Measurements from ENCODE around the gene DDX1. TPM values are rescaled to one million over a fixed set of nuclear protein-coding genes. Genes with fewer than 3 reads are reported as not detected.
A peak's percentile ranks its signal among the peaks of the same experiment; 100 is the strongest.
"Not testable (repeated sequence)": the region's sequence is repeated elsewhere in the genome, so short reads cannot be mapped to it uniquely, and the experiment has no call there.

The DDX1 gene
- 100 TPM for total RNA-seq (ENCODE audit: unreplicated experiment)
- long read RNA-seq, transcript DDX1-201 (26 exons, 2,739 nt): major isoform, 63 of 77 reads
- long read RNA-seq, partial matches to known transcripts: 10 of 77 reads
- long read RNA-seq, other reads (novel, unspliced or antisense): 4 of 77 reads

- peak within 1 kb of the TSS; percentile 93 for H3K4me3 Mint-ChIP-seq (ENCODE audit: unreplicated experiment)
- DNase-seq (ENCODE audit: low spot score): peak; percentile 82
- H3K36me3 Mint-ChIP-seq (ENCODE audit: low read depth, unreplicated experiment): peaks cover 4% of the 10 kb centered on the region
- no peaks in the 10 kb centered on the region for H3K27me3 Mint-ChIP-seq (ENCODE audit: unreplicated experiment)
- no peak for TF ChIP-seq CTCF (IDR thresholded peaks at IDR 0.05; ENCODE audit: unreplicated experiment)
- H3K9me3 Mint-ChIP-seq (ENCODE audit: unreplicated experiment): no peaks in the 10 kb centered on the region
- peak within 1 kb of the TSS; percentile 77 for H3K27ac Mint-ChIP-seq (ENCODE audit: unreplicated experiment)
- H3K4me1 Mint-ChIP-seq (ENCODE audit: unreplicated experiment): peaks cover 21% of the 10 kb centered on the region
Observed at GRCh38 chr2:15591692-15592463, at the start of gene DDX1. DDX1 (plus strand) TSS chr2:15591868; CDS start chr2:15591934, 66 bp downstream.

- H3K27me3 Mint-ChIP-seq (ENCODE audit: unreplicated experiment); DNase-seq (ENCODE audit: low spot score); H3K4me3 Mint-ChIP-seq (ENCODE audit: unreplicated experiment); H3K4me1 Mint-ChIP-seq (ENCODE audit: unreplicated experiment); H3K27ac Mint-ChIP-seq (ENCODE audit: unreplicated experiment); H3K9me3 Mint-ChIP-seq (ENCODE audit: unreplicated experiment): not testable (repeated sequence)
- peaks cover 12% of the 10 kb centered on the region for H3K36me3 Mint-ChIP-seq (ENCODE audit: low read depth, unreplicated experiment)
Observed at GRCh38 chr2:15542269-15542668, 49.4 kb upstream of the DDX1 start.

- Mint-ChIP-seq H3K27ac (ENCODE audit: unreplicated experiment) (no peak overlapping the region), H3K4me3 (ENCODE audit: unreplicated experiment) (no peak overlapping the region), H3K36me3 (ENCODE audit: low read depth, unreplicated experiment) (peaks cover 12% of the 10 kb centered on the region)
Observed at GRCh38 chr2:15543053-15543452, 48.6 kb upstream of the DDX1 start.

GRCh38 chr2:15543541-15543940 lies 48.1 kb upstream of the DDX1 start:
- Mint-ChIP-seq H3K36me3 (ENCODE audit: low read depth, unreplicated experiment) (peaks cover 14% of the 10 kb centered on the region), H3K27ac (ENCODE audit: unreplicated experiment) (no peak overlapping the region), H3K9me3 (ENCODE audit: unreplicated experiment) (no peaks in the 10 kb centered on the region), H3K4me3 (ENCODE audit: unreplicated experiment) (no peak overlapping the region), H3K4me1 (ENCODE audit: unreplicated experiment) (peaks cover 5% of the 10 kb centered on the region), H3K27me3 (ENCODE audit: unreplicated experiment) (no peaks in the 10 kb centered on the region)
- DNase-seq (ENCODE audit: low spot score): no peak
- no peak for TF ChIP-seq CTCF (IDR thresholded peaks at IDR 0.05; ENCODE audit: unreplicated experiment)

More at GRCh38 chr2:15543053-15543452, 48.6 kb upstream of the DDX1 start:
- Mint-ChIP-seq H3K4me1 (ENCODE audit: unreplicated experiment) (peaks cover 5% of the 10 kb centered on the region), H3K27me3 (ENCODE audit: unreplicated experiment) (no peaks in the 10 kb centered on the region), H3K9me3 (ENCODE audit: unreplicated experiment) (no peaks in the 10 kb centered on the region)
- no peak for DNase-seq (ENCODE audit: low spot score)
- no peak for TF ChIP-seq CTCF (IDR thresholded peaks at IDR 0.05; ENCODE audit: unreplicated experiment)

- Mint-ChIP-seq H3K4me1 (ENCODE audit: unreplicated experiment) (no peaks in the 10 kb centered on the region), H3K27me3 (ENCODE audit: unreplicated experiment) (no peaks in the 10 kb centered on the region), H3K36me3 (ENCODE audit: low read depth, unreplicated experiment) (peaks cover 18% of the 10 kb centered on the region), H3K4me3 (ENCODE audit: unreplicated experiment) (no peak overlapping the region), H3K9me3 (ENCODE audit: unreplicated experiment) (no peaks in the 10 kb centered on the region), H3K27ac (ENCODE audit: unreplicated experiment) (no peak overlapping the region)
- no peak for TF ChIP-seq CTCF (IDR thresholded peaks at IDR 0.05; ENCODE audit: unreplicated experiment)
- no peak for DNase-seq (ENCODE audit: low spot score)
Observed at GRCh38 chr2:15544227-15544626, 47.4 kb upstream of the DDX1 start.
